GM19438 (cell line): ENCODE data around the gene GNG2.

Source experiments
- ATAC-seq: cut with Tn5 transposase; IDR thresholded peaks from one replicate; pipeline ENCODE4 v1.9.1; 2021; ENCODE audit warnings: low read depth; ENCODE audit not compliant: unreplicated experiment

The GNG2 gene

GRCh38 chr14:51938137-51938536 is 77.7 kb downstream of the GNG2 start:
- ATAC-seq = no peak

GRCh38 chr14:51938821-51939220 is 78.4 kb downstream of the GNG2 start:
- no peak for ATAC-seq

GRCh38 chr14:51939226-51939625 is 78.8 kb downstream of the GNG2 start:
- no peak for ATAC-seq

- no peak for ATAC-seq
Measured at GRCh38 chr14:51939755-51940301, 79.4 kb downstream of the GNG2 start.

GRCh38 chr14:51942971-51943370 is 82.6 kb downstream of the GNG2 start:
- no peak for ATAC-seq

- no peak for ATAC-seq
Measured at GRCh38 chr14:51950007-51950406, 89.6 kb downstream of the GNG2 start.

GRCh38 chr14:51951656-51952055 is 91.2 kb downstream of the GNG2 start:
- no peak for ATAC-seq

- no peak for ATAC-seq
Measured at GRCh38 chr14:51954031-51954430, 93.6 kb downstream of the GNG2 start.

- ATAC-seq = no peak
Measured at GRCh38 chr14:51954657-51955056, 94.2 kb downstream of the GNG2 start.

- no peak for ATAC-seq
Measured at GRCh38 chr14:51957950-51958349, 97.5 kb downstream of the GNG2 start.

GRCh38 chr14:51959928-51960327 is 99.5 kb downstream of the GNG2 start:
- no peak for ATAC-seq

- no peak for ATAC-seq
Measured at GRCh38 chr14:51960866-51961265, 100.5 kb downstream of the GNG2 start.

GRCh38 chr14:51962711-51963110 is 102.3 kb downstream of the GNG2 start:
- no peak for ATAC-seq

- no peak for ATAC-seq
Measured at GRCh38 chr14:51963286-51963685, 102.9 kb downstream of the GNG2 start.

GRCh38 chr14:51967521-51967920 is 107.1 kb downstream of the GNG2 start:
- ATAC-seq = no peak

GRCh38 chr14:51969852-51970540 is 109.6 kb downstream of the GNG2 start:
- no peak for ATAC-seq

- ATAC-seq = no peak
Measured at GRCh38 chr14:51972566-51972965, 112.2 kb downstream of the GNG2 start.

- ATAC-seq = no peak
Measured at GRCh38 chr14:51977075-51977474, 116.7 kb downstream of the GNG2 start.

- no peak for ATAC-seq
Measured at GRCh38 chr14:51978681-51979085, 118.3 kb downstream of the GNG2 start.

- no peak for ATAC-seq
Measured at GRCh38 chr14:51979088-51979709, 118.8 kb downstream of the GNG2 start.

GRCh38 chr14:51981218-51981854 is 120.9 kb downstream of the GNG2 start:
- no peak for ATAC-seq

GRCh38 chr14:51988221-51988620 is 127.8 kb downstream of the GNG2 start:
- ATAC-seq = no peak
